ENCODE data around the gene PFAS. TPM values are rescaled to one million over a fixed set of nuclear protein-coding genes. Genes with fewer than 3 reads are reported as not detected.
A peak's percentile ranks its signal among the peaks of the same experiment; 100 is the strongest.

Gene PFAS
- total RNA-seq, 1 donor from 2014 or later, result 35.4 TPM

- H3K4me1 ChIP-seq (ENCODE audit: insufficient read depth, low read length), result peaks cover 9% of the 10 kb centered on the region
- H3K27ac Mint-ChIP-seq (ENCODE audit: unreplicated experiment), result peak overlapping the region; percentile 93
- peak overlapping the region; percentile 92 for H3K4me2 ChIP-seq (ENCODE audit: low read length)
- no peaks in the 10 kb centered on the region for H3K27me3 ChIP-seq (ENCODE audit: insufficient read depth, low read length)
- peak overlapping the region; percentile 91 for H3K9ac ChIP-seq (ENCODE audit: low read length)
- no peaks in the 10 kb centered on the region for H3K27me3 Mint-ChIP-seq (ENCODE audit: low read depth, unreplicated experiment)
- H3K79me2 ChIP-seq (ENCODE audit: insufficient read depth, low read length), result no peaks in the 10 kb centered on the region
- no peaks in the 10 kb centered on the region for H3K9me3 ChIP-seq (ENCODE audit: insufficient read depth, low read depth, low read length)
- FAIRE-seq, result no peak
- peaks cover 3% of the 10 kb centered on the region for H3K36me3 Mint-ChIP-seq (ENCODE audit: low read depth, unreplicated experiment)
- peak overlapping the region; percentile 76 for H3K4me3 ChIP-seq (ENCODE audit: insufficient read depth, low read depth, low read length)
- H3K27ac ChIP-seq (ENCODE audit: low read depth, low read length), result peak overlapping the region; percentile 89
- H2AFZ ChIP-seq (ENCODE audit: low read depth, low read length), result peak overlapping the region; percentile 42
- H3K4me1 Mint-ChIP-seq (ENCODE audit: low read depth, unreplicated experiment), result peaks cover 4% of the 10 kb centered on the region
- TF ChIP-seq CTCF (IDR thresholded peaks at IDR 0.05; ENCODE audit: insufficient read depth, low read depth, low read length) (no peak), EZH2 (IDR thresholded peaks at IDR 0.05; ENCODE audit: insufficient read depth, low read length) (no peak)
- peaks cover 2% of the 10 kb centered on the region for H3K9me3 Mint-ChIP-seq (ENCODE audit: unreplicated experiment)
- peaks cover 8% of the 10 kb centered on the region for H4K20me1 ChIP-seq (ENCODE audit: insufficient read depth, low read length)
- no peak for DNase-seq (ENCODE audit: low read depth)
- H3K4me3 Mint-ChIP-seq (ENCODE audit: unreplicated experiment), result peak overlapping the region; percentile 90
- H3K36me3 ChIP-seq (ENCODE audit: insufficient read depth, low read length), result no peaks in the 10 kb centered on the region
Observed at GRCh38 chr17:8222380-8222629, 26.8 kb upstream of the PFAS start.

- Histone ChIP-seq H3K4me2 (ENCODE audit: low read length) (peak overlapping the region; percentile 92), H3K9ac (ENCODE audit: low read length) (peak overlapping the region; percentile 91), H3K79me2 (ENCODE audit: insufficient read depth, low read length) (no peaks in the 10 kb centered on the region), H4K20me1 (ENCODE audit: insufficient read depth, low read length) (peaks cover 12% of the 10 kb centered on the region), H2AFZ (ENCODE audit: low read depth, low read length) (peak overlapping the region; percentile 84), H3K27me3 (ENCODE audit: insufficient read depth, low read length) (no peaks in the 10 kb centered on the region), H3K27ac (ENCODE audit: low read depth, low read length) (peak overlapping the region; percentile 89), H3K4me1 (ENCODE audit: insufficient read depth, low read length) (peaks cover 9% of the 10 kb centered on the region), H3K4me3 (ENCODE audit: insufficient read depth, low read depth, low read length) (peak overlapping the region; percentile 76), H3K36me3 (ENCODE audit: insufficient read depth, low read length) (no peaks in the 10 kb centered on the region), H3K9me3 (ENCODE audit: insufficient read depth, low read depth, low read length) (no peaks in the 10 kb centered on the region)
- peak overlapping the region; percentile 90 for H3K4me3 Mint-ChIP-seq (ENCODE audit: unreplicated experiment)
- peak overlapping the region; percentile 93 for H3K27ac Mint-ChIP-seq (ENCODE audit: unreplicated experiment)
- FAIRE-seq, result no peak
- peaks cover 2% of the 10 kb centered on the region for H3K9me3 Mint-ChIP-seq (ENCODE audit: unreplicated experiment)
- peak; percentile 86 for DNase-seq (ENCODE audit: low read depth)
- peaks cover 3% of the 10 kb centered on the region for H3K36me3 Mint-ChIP-seq (ENCODE audit: low read depth, unreplicated experiment)
- peaks cover 4% of the 10 kb centered on the region for H3K4me1 Mint-ChIP-seq (ENCODE audit: low read depth, unreplicated experiment)
- TF ChIP-seq CTCF (IDR thresholded peaks at IDR 0.05; ENCODE audit: insufficient read depth, low read depth, low read length), result no peak
- TF ChIP-seq EZH2 (IDR thresholded peaks at IDR 0.05; ENCODE audit: insufficient read depth, low read length), result no peak
- no peaks in the 10 kb centered on the region for H3K27me3 Mint-ChIP-seq (ENCODE audit: low read depth, unreplicated experiment)
Observed at GRCh38 chr17:8222630-8223355, 26.3 kb upstream of the PFAS start.

Data from astrocyte (in vitro differentiated cells and primary cell).